HCT116 (cell line): ENCODE results near the gene HDAC11. TPM values are rescaled to one million over a fixed set of nuclear protein-coding genes. Genes with fewer than 3 reads are reported as not detected.

Source experiments
- ATAC-seq: fragments of 200-7000 bp; cut with Tn5 transposase; 2 replicates; pipeline ENCODE4 v1.9.1; 2020; ENCODE audit warnings: mild to moderate bottlenecking, moderate library complexity
- BruUV-seq: library from RNA; stranded (reverse); fragments of 400-500 nt; replicated peaks from 2 replicates; lab custom pipeline; 2021; lab: Mats Ljungman, UMichigan
- CTCF ChIA-PET: fragments of 300-600 bp; sonication (Branson Sonifier 250); formaldehyde crosslinking; loops from one replicate; lab custom pipeline; 2021; ENCODE audit warnings: antibody characterized with exemption; lab: Charles Lee
- POLR2A ChIA-PET: fragments of 300-600, 350-600 bp; sonication (Branson Sonifier 250); formaldehyde crosslinking; loops from one replicate; lab custom pipeline; 2021; ENCODE audit warnings: antibody characterized with exemption; lab: Charles Lee
- RAD21 ChIA-PET, 2 experiments: fragments of 300-600 bp; sonication (Branson Sonifier 250); formaldehyde crosslinking; loops; one replicate each; lab custom pipeline; 2023; ENCODE audit warnings: low total read pairs in 2 of 2; ENCODE audit not compliant: uncharacterized antibody in 2 of 2, unreplicated experiment in 2 of 2, low non-redundant PET in 1 of 2; lab: Charles Lee
- DNase-seq: peaks from one replicate; pipeline ENCODE4 v3.0.0-alpha.2; 2010; ENCODE audit warnings: low read depth, low spot score
- H2AFZ ChIP-seq: fragments of 200-600 bp; shearing (Covaris generic), sonication (generic); 2 replicates; pipeline ENCODE4 v1.6.1; 2017; ENCODE audit warnings: low read depth, mixed run types, mixed read lengths, antibody characterized with exemption, low read length; ENCODE audit not compliant: poor library complexity, severe bottlenecking
- H3K27ac ChIP-seq: 2 replicates; pipeline ENCODE4 v1.5.1; 2012; ENCODE audit warnings: low read depth, low read length
- H3K27me3 ChIP-seq: fragments of 200-600 bp; sonication (generic); 2 replicates; pipeline ENCODE4 v1.6.1; 2016; ENCODE audit warnings: mixed run types, low read length, mixed read lengths; ENCODE audit not compliant: insufficient read depth
- H3K36me3 ChIP-seq, 2 experiments: fragments of 200-500 bp in 1 of 2; fragments of 200-600 bp in 1 of 2; sonication (Bioruptor generic) in 1 of 2; sonication (generic) in 1 of 2; 2 replicates each; pipeline versions ENCODE4 v1.5.1 to v1.6.1; 2014 to 2016; ENCODE audit warnings: low read length in 2 of 2, inconsistent platforms in 1 of 2, mixed read lengths in 1 of 2, mixed run types in 1 of 2; ENCODE audit not compliant: insufficient read depth in 2 of 2, control insufficient read depth in 1 of 2
- H3K4me1 ChIP-seq, 2 experiments: fragments of 200-600 bp in 1 of 2; sonication (generic) in 1 of 2; 2 replicates each; pipeline versions ENCODE4 v1.5.1 to v1.6.1; 2012 to 2017; ENCODE audit warnings: low read length in 2 of 2, inconsistent platforms in 1 of 2, mild to moderate bottlenecking in 1 of 2, mixed read lengths in 1 of 2, mixed run types in 1 of 2, moderate library complexity in 1 of 2; ENCODE audit not compliant: insufficient read depth in 2 of 2, control insufficient read depth in 1 of 2
- H3K4me2 ChIP-seq: fragments of 200-600 bp; sonication (generic); 2 replicates; pipeline ENCODE4 v1.6.1; 2017; ENCODE audit warnings: mixed run types, low read length, mixed read lengths
- H3K4me3 ChIP-seq, 2 experiments: fragments of 200-600 bp in 1 of 2; sonication (generic) in 1 of 2; replicated peaks in 1 of 2; 2 replicates each; pipeline ENCODE4 v1.5.1; 2011 to 2016; ENCODE audit warnings: low read length in 2 of 2, control low read depth in 1 of 2, low read depth in 1 of 2, mild to moderate bottlenecking in 1 of 2, mixed read lengths in 1 of 2, mixed run types in 1 of 2
- H3K79me2 ChIP-seq: fragments of 200-600 bp; sonication (generic); 2 replicates; pipeline ENCODE4 v1.6.1; 2017; ENCODE audit warnings: mild to moderate bottlenecking, mixed run types, low read length, moderate library complexity, mixed read lengths; ENCODE audit not compliant: insufficient read depth
- H3K9ac ChIP-seq: fragments of 200-600 bp; sonication (generic); 2 replicates; pipeline ENCODE4 v1.6.1; 2016; ENCODE audit warnings: low read length, mixed read lengths
- H3K9me2 ChIP-seq: fragments of 200-600 bp; sonication (generic), shearing (Covaris generic); 2 replicates; pipeline ENCODE4 v1.6.1; 2017; ENCODE audit warnings: mixed run types, mild to moderate bottlenecking, moderate library complexity; ENCODE audit not compliant: insufficient read depth
- H3K9me3 ChIP-seq, 2 experiments: fragments of 200-500 bp in 1 of 2; fragments of 200-600 bp in 1 of 2; sonication (Bioruptor generic) in 1 of 2; sonication (generic) in 1 of 2; 2 replicates each; pipeline ENCODE4 v1.6.1; 2014 to 2017; ENCODE audit warnings: low read length in 2 of 2, mixed read lengths in 2 of 2, inconsistent platforms in 1 of 2, low read depth in 1 of 2, mild to moderate bottlenecking in 1 of 2, mixed run types in 1 of 2, moderate library complexity in 1 of 2; ENCODE audit not compliant: control insufficient read depth in 1 of 2, insufficient read depth in 1 of 2
- H4K20me1 ChIP-seq: fragments of 200-600 bp; sonication (generic), shearing (Covaris generic); 2 replicates; pipeline ENCODE4 v1.6.1; 2017; ENCODE audit warnings: mixed run types, mild to moderate bottlenecking, moderate library complexity; ENCODE audit not compliant: insufficient read depth
- ATF3 ChIP-seq: IDR thresholded peaks from 2 replicates; pipeline ENCODE4 v1.6.1; 2012
- CBX3 ChIP-seq: IDR thresholded peaks from 2 replicates; pipeline ENCODE4 v1.6.1; 2012; ENCODE audit warnings: low read depth
- CTCF ChIP-seq, 3 experiments: fragments of 200-600 bp in 1 of 3; sonication (generic) in 1 of 3; IDR thresholded peaks in 2 of 3; conservative IDR thresholded peaks in 1 of 3; 2 replicates each; pipeline ENCODE4 v1.5.1; 2012 to 2017; ENCODE audit warnings: low read depth in 2 of 3, low read length in 2 of 3, antibody characterized with exemption in 1 of 3, borderline replicate concordance in 1 of 3, control low read depth in 1 of 3, mild to moderate bottlenecking in 1 of 3, mixed read lengths in 1 of 3, mixed run types in 1 of 3, moderate library complexity in 1 of 3; ENCODE audit not compliant: insufficient read depth in 1 of 3
- EGR1 ChIP-seq: IDR thresholded peaks from 2 replicates; pipeline ENCODE4 v1.6.1; 2012; ENCODE audit warnings: low read depth
- ELF1 ChIP-seq: IDR thresholded peaks from 2 replicates; pipeline ENCODE4 v1.6.1; 2012; ENCODE audit warnings: low read depth, borderline replicate concordance
- EZH2 ChIP-seq: fragments of 200-600 bp; sonication (generic); IDR thresholded peaks from 2 replicates; pipeline ENCODE4 v1.6.1; 2017; ENCODE audit warnings: antibody characterized with exemption, mixed run types
- EZH2phosphoT487 ChIP-seq: fragments of 200-600 bp; IDR thresholded peaks from 2 replicates; pipeline ENCODE4 v1.6.1; 2018; ENCODE audit warnings: antibody characterized with exemption, borderline replicate concordance
- FOSL1 ChIP-seq: IDR thresholded peaks from 2 replicates; pipeline ENCODE4 v1.6.1; 2012; ENCODE audit warnings: low read depth
- JUND ChIP-seq: IDR thresholded peaks from 2 replicates; pipeline ENCODE4 v1.6.1; 2012
- MAX ChIP-seq: IDR thresholded peaks from 2 replicates; pipeline ENCODE4 v1.6.1; 2012
- POLR2AphosphoS5 ChIP-seq: IDR thresholded peaks from 2 replicates; pipeline ENCODE4 v1.6.1; 2011; ENCODE audit warnings: mild to moderate bottlenecking, low read depth, low read length, moderate library complexity
- RAD21 ChIP-seq: IDR thresholded peaks from 2 replicates; pipeline ENCODE4 v1.6.1; 2012; ENCODE audit warnings: low read depth, mild to moderate bottlenecking
- SIN3A ChIP-seq: IDR thresholded peaks from 2 replicates; pipeline ENCODE4 v1.6.1; 2012; ENCODE audit warnings: low read depth
- SRF ChIP-seq: IDR thresholded peaks from 2 replicates; pipeline ENCODE4 v1.6.1; 2012; ENCODE audit warnings: low read depth
- TCF7L2 ChIP-seq: IDR thresholded peaks from 2 replicates; pipeline ENCODE4 v1.7.0; 2011; ENCODE audit warnings: borderline replicate concordance, inconsistent platforms; ENCODE audit not compliant: insufficient read depth, insufficient read length; ENCODE audit errors: extremely low read depth
- YY1 ChIP-seq: IDR thresholded peaks from 2 replicates; pipeline ENCODE4 v1.6.1; 2011; ENCODE audit warnings: low read length, low read depth, moderate library complexity, mild to moderate bottlenecking; ENCODE audit not compliant: insufficient replicate concordance; ENCODE audit errors: extremely low read depth
- ZFX ChIP-seq: fragments of 450-650 bp; IDR thresholded peaks from 2 replicates; pipeline ENCODE4 v1.6.1; 2017
- ZNF274 ChIP-seq: fragments of 200-500 bp; sonication (Bioruptor generic); IDR thresholded peaks from 2 replicates; pipeline ENCODE4 v1.6.1; 2014; ENCODE audit warnings: mild to moderate bottlenecking, low read depth, low read length, inconsistent platforms
- intact Hi-C: fragments of 100-400 bp; cut with micrococcal nuclease; formaldehyde crosslinking; loops from 2 replicates; pipeline ENCODE4 v1.10.0; 2022
- total RNA-seq: library from RNA; stranded (reverse); gene quantifications from one replicate; pipeline ENCODE4 v1.2.1, GENCODE V29; 2021; ENCODE audit not compliant: unreplicated experiment

The HDAC11 gene
- total RNA-seq, 1 experiment from 2014 or later: 16.1 TPM

GRCh38 chr3:13530241-13531009 lies 50.3 kb downstream of the HDAC11 start:
- Histone ChIP-seq H3K27ac (no peak overlapping the region), H3K9me3 (no peaks in the 10 kb centered on the region), H3K27me3 (no peaks in the 10 kb centered on the region), H2AFZ (no peak overlapping the region), H4K20me1 (no peaks in the 10 kb centered on the region), H3K4me2 (no peak overlapping the region), H3K9me2 (no peaks in the 10 kb centered on the region), H3K9ac (no peak overlapping the region), H3K79me2 (no peaks in the 10 kb centered on the region), H3K36me3 (no peaks in the 10 kb centered on the region), H3K4me1 (peaks cover 0 to 17% of the 10 kb centered on the region in 2 experiments; a peak in 2 of 4 replicates), H3K4me3 (no peak overlapping the region)
- ATAC-seq (no peak), DNase-seq (no peak)
- RAD21 ChIA-PET: no interaction called here
- CTCF ChIA-PET: no interaction called here
- intact Hi-C loops: no loop called here
- no peak for TF ChIP-seq CBX3
- TF ChIP-seq POLR2AphosphoS5: no peak
- no peak for TF ChIP-seq EZH2
- no TSS peak for BruUV-seq
- POLR2A ChIA-PET: no interaction called here

GRCh38 chr3:13532085-13532484 lies 52.0 kb downstream of the HDAC11 start:
- Histone ChIP-seq H3K27ac (no peak overlapping the region), H3K4me2 (no peak overlapping the region), H3K9me3 (no peaks in the 10 kb centered on the region), H3K4me3 (no peak overlapping the region), H3K27me3 (no peaks in the 10 kb centered on the region), H3K9me2 (no peaks in the 10 kb centered on the region), H3K4me1 (peaks cover 9 to 22% of the 10 kb centered on the region in 2 experiments), H3K79me2 (no peaks in the 10 kb centered on the region), H4K20me1 (no peaks in the 10 kb centered on the region), H3K9ac (no peak overlapping the region), H2AFZ (no peak overlapping the region), H3K36me3 (no peaks in the 10 kb centered on the region)
- ChIA-PET CTCF (no interaction called here), RAD21 (no interaction called here), POLR2A (no interaction called here)
- intact Hi-C loops: no loop called here
- no peak for DNase-seq
- ATAC-seq: no peak
- no peak for TF ChIP-seq SRF
- TF ChIP-seq ZFX: no peak
- TF ChIP-seq EZH2: no peak
- no peak for TF ChIP-seq EZH2phosphoT487
- no peak for TF ChIP-seq ATF3
- no peak for TF ChIP-seq YY1
- TF ChIP-seq TCF7L2: no peak
- TF ChIP-seq RAD21: no peak
- TF ChIP-seq JUND: no peak
- no peak for TF ChIP-seq CTCF (IDR thresholded peaks at IDR 0.05 in 2 of 3, conservative IDR thresholded peaks at IDR 0.05 in 1 of 3; ENCODE audit: borderline replicate concordance in 1 of 3, insufficient read depth in 1 of 3, low read depth in 2 of 3, low read length in 2 of 3)
- no peak for TF ChIP-seq SIN3A
- no peak for TF ChIP-seq ZNF274
- no peak for TF ChIP-seq MAX
- no peak for TF ChIP-seq CBX3
- no peak for TF ChIP-seq POLR2AphosphoS5
- no peak for TF ChIP-seq FOSL1
- TF ChIP-seq EGR1: no peak
- no peak for TF ChIP-seq ELF1
- BruUV-seq: no TSS peak
